ENCODE measurements around the gene SEMA4A. TPM values are rescaled to one million over a fixed set of nuclear protein-coding genes. Genes with fewer than 3 reads are reported as not detected.

The SEMA4A gene
- total and polyA plus RNA-seq, 2 donors (not counting 1 experiment from before 2014, with no cell fraction given): 0.27 to 0.99 TPM

GRCh38 chr1:156195853-156196252 is 42.5 kb downstream of the SEMA4A start:
- H3K4me2 ChIP-seq (ENCODE audit: extremely low read depth, insufficient read depth, low read length): no peak overlapping the region
- no peak overlapping the region for H3K9ac ChIP-seq (ENCODE audit: insufficient read depth, low read length)
- no peak for DNase-seq (ENCODE audit: low read depth in 2 of 2)
- H3K9me3 ChIP-seq (ENCODE audit: control insufficient read depth, insufficient read depth, low read depth, low read length): no peaks in the 10 kb centered on the region
- no peak overlapping the region for H3K27ac ChIP-seq (ENCODE audit: insufficient read depth, low read length)
- no peak overlapping the region for H2AFZ ChIP-seq (ENCODE audit: low read length)
- H3K36me3 ChIP-seq (ENCODE audit: control insufficient read depth, insufficient read depth, low read length): peaks cover 4% of the 10 kb centered on the region
- no peak overlapping the region for H3K4me3 ChIP-seq (replicated peaks in 1 of 4; ENCODE audit: control extremely low read depth in 1 of 4, insufficient read depth in 1 of 4, low read depth in 3 of 4, low read length in 4 of 4)
- H3K27me3 ChIP-seq (ENCODE audit: control insufficient read depth, insufficient read depth, low read length): no peaks in the 10 kb centered on the region
- H4K20me1 ChIP-seq (ENCODE audit: control insufficient read depth, extremely low read depth, insufficient read depth, low read length): no peaks in the 10 kb centered on the region
- H3K79me2 ChIP-seq (ENCODE audit: control insufficient read depth, insufficient read depth, low read length): peaks cover 50% of the 10 kb centered on the region
- TF ChIP-seq CTCF (conservative IDR thresholded peaks at IDR 0.05 in 1 of 2, IDR thresholded peaks at IDR 0.05 in 1 of 2; ENCODE audit: low read depth in 1 of 2, low read length in 2 of 2): no peak
- TF ChIP-seq EZH2 (IDR thresholded peaks at IDR 0.05; ENCODE audit: low read length, missing control alignments): no peak
- peaks cover 5% of the 10 kb centered on the region for H3K4me1 ChIP-seq (ENCODE audit: control insufficient read depth, extremely low read depth, insufficient read depth, low read length)

- Histone ChIP-seq H3K4me3 (replicated peaks in 1 of 4; ENCODE audit: control extremely low read depth in 1 of 4, insufficient read depth in 1 of 4, low read depth in 3 of 4, low read length in 4 of 4) (no peak overlapping the region), H4K20me1 (ENCODE audit: control insufficient read depth, extremely low read depth, insufficient read depth, low read length) (no peaks in the 10 kb centered on the region), H3K4me2 (ENCODE audit: extremely low read depth, insufficient read depth, low read length) (no peak overlapping the region), H3K4me1 (ENCODE audit: control insufficient read depth, extremely low read depth, insufficient read depth, low read length) (peaks cover 5% of the 10 kb centered on the region), H3K36me3 (ENCODE audit: control insufficient read depth, insufficient read depth, low read length) (peaks cover 4% of the 10 kb centered on the region), H3K9ac (ENCODE audit: insufficient read depth, low read length) (no peak overlapping the region), H3K27me3 (ENCODE audit: control insufficient read depth, insufficient read depth, low read length) (no peaks in the 10 kb centered on the region), H3K9me3 (ENCODE audit: control insufficient read depth, insufficient read depth, low read depth, low read length) (no peaks in the 10 kb centered on the region), H2AFZ (ENCODE audit: low read length) (no peak overlapping the region), H3K27ac (ENCODE audit: insufficient read depth, low read length) (no peak overlapping the region), H3K79me2 (ENCODE audit: control insufficient read depth, insufficient read depth, low read length) (peaks cover 50% of the 10 kb centered on the region)
- no peak for TF ChIP-seq EZH2 (IDR thresholded peaks at IDR 0.05; ENCODE audit: low read length, missing control alignments)
- TF ChIP-seq CTCF (conservative IDR thresholded peaks at IDR 0.05 in 1 of 2, IDR thresholded peaks at IDR 0.05 in 1 of 2; ENCODE audit: low read depth in 1 of 2, low read length in 2 of 2): no peak
- no peak for DNase-seq (ENCODE audit: low read depth in 2 of 2)
Measured at GRCh38 chr1:156196445-156196844, 43.1 kb downstream of the SEMA4A start.

GRCh38 chr1:156198831-156199349 is 45.5 kb downstream of the SEMA4A start:
- Histone ChIP-seq H2AFZ (ENCODE audit: low read length) (no peak overlapping the region), H3K27ac (ENCODE audit: insufficient read depth, low read length) (no peak overlapping the region), H3K9me3 (ENCODE audit: control insufficient read depth, insufficient read depth, low read depth, low read length) (no peaks in the 10 kb centered on the region), H3K36me3 (ENCODE audit: control insufficient read depth, insufficient read depth, low read length) (peaks cover 6% of the 10 kb centered on the region), H3K4me2 (ENCODE audit: extremely low read depth, insufficient read depth, low read length) (no peak overlapping the region), H3K9ac (ENCODE audit: insufficient read depth, low read length) (no peak overlapping the region), H3K27me3 (ENCODE audit: control insufficient read depth, insufficient read depth, low read length) (no peaks in the 10 kb centered on the region), H3K4me3 (replicated peaks in 1 of 4; ENCODE audit: control extremely low read depth in 1 of 4, insufficient read depth in 1 of 4, low read depth in 3 of 4, low read length in 4 of 4) (no peak overlapping the region), H4K20me1 (ENCODE audit: control insufficient read depth, extremely low read depth, insufficient read depth, low read length) (no peaks in the 10 kb centered on the region), H3K79me2 (ENCODE audit: control insufficient read depth, insufficient read depth, low read length) (peaks cover 54% of the 10 kb centered on the region), H3K4me1 (ENCODE audit: control insufficient read depth, extremely low read depth, insufficient read depth, low read length) (peaks cover 5% of the 10 kb centered on the region)
- DNase-seq (ENCODE audit: low read depth in 2 of 2): no peak
- TF ChIP-seq EZH2 (IDR thresholded peaks at IDR 0.05; ENCODE audit: low read length, missing control alignments) (no peak), CTCF (conservative IDR thresholded peaks at IDR 0.05 in 1 of 2, IDR thresholded peaks at IDR 0.05 in 1 of 2; ENCODE audit: low read depth in 1 of 2, low read length in 2 of 2) (no peak)
